Left lung (tissue), 10 donors: Measurements from ENCODE around the gene PGA4. TPM values are rescaled to one million over a fixed set of nuclear protein-coding genes. Genes with fewer than 3 reads are reported as not detected.
"Not testable (repeated sequence)": the region's sequence is repeated elsewhere in the genome, so short reads cannot be mapped to it uniquely, and the experiment has no call there.

ENCODE experiments used
- ATAC-seq: fragments of 200-7000 bp; cut with Tn5 transposase; one replicate; pipeline ENCODE4 v1.9.1; 2020; ENCODE audit warnings: moderate library complexity
- DNase-seq, 4 donors: peaks; one replicate each; pipeline ENCODE4 v3.0.0-alpha.2; 2013 to 2020
- H3K27ac ChIP-seq, 2 donors: fragments of 200-600 bp; sonication (generic) in 1 of 2; one replicate each; pipeline versions ENCODE4 v1.5.0 to v1.8.0; 2020 to 2021
- H3K27me3 ChIP-seq, 2 donors: fragments of 200-600 bp; sonication (generic) in 1 of 2; one replicate each; pipeline versions ENCODE4 v1.5.0 to v1.8.0; 2020 to 2021
- H3K36me3 ChIP-seq, 2 donors: fragments of 200-600 bp; sonication (generic) in 1 of 2; one replicate each; pipeline versions ENCODE4 v1.5.0 to v1.8.0; 2020 to 2021
- H3K4me1 ChIP-seq, 2 donors: fragments of 200-600 bp; one replicate each; pipeline ENCODE4 v1.8.0; 2021
- H3K4me3 ChIP-seq, 2 donors: fragments of 200-600 bp; sonication (generic) in 1 of 2; one replicate each; pipeline versions ENCODE4 v1.5.0 to v1.8.0; 2020 to 2021; ENCODE audit warnings: mild to moderate bottlenecking in 1 of 2
- H3K9me3 ChIP-seq, 2 donors: fragments of 200-600 bp; sonication (generic) in 1 of 2; one replicate each; pipeline versions ENCODE4 v1.5.0 to v1.8.0; 2020 to 2021
- intact Hi-C, 2 donors: fragments of 100-400 bp; cut with DNase I; formaldehyde crosslinking; loops; one replicate each; pipeline versions ENCODE4 v1.11.2 to v1.14.2; 2022
- polyA plus RNA-seq, 6 donors: library from polyadenylated mRNA; unstranded; fragments of 120-200 nt; gene quantifications; one replicate each; pipeline ENCODE4 v1.2.1, GENCODE V29; 2013; ENCODE audit not compliant: insufficient read length in 6 of 6
- total RNA-seq, 2 donors: library from RNA; stranded (reverse); fragmentation: NEBNext Ultra II Directional; extraction: Animal tissue kit (Norgen Biotek cat#: 25700); gene quantifications; one replicate each; pipeline ENCODE4 v1.2.1, GENCODE V29; 2021
- donor health status: DM: no; HTN: yes; CAD: no.
- donor health status: DM: no; HTN: no; CAD: no.

Gene PGA4
- total and polyA plus RNA-seq, 8 donors = 0.41 to 1.0 (median 0.71) TPM; not detected in 3

DNA sequence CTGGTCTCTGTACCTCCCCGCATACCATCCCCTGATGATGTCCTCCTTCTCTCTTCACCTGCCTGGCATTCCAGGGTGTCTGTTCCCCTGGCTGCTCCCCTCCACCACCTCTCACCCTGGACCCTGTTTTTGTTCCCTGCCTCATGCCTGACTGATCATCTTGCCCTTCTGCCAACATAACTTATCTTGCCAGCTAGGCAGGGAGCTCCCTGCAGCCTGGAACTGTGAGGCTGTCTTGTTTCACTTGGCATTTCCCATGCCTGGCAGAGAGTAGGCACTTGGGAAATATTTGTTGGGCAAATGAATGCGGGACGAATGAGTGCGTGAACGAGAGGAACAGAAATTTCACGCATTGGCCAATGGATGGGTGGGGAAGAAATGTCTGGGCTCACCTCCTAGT is 11.5 kb upstream of the PGA4 start:
- intact Hi-C loops, H3K36me3 ChIP-seq, H3K4me3 ChIP-seq, H3K27me3 ChIP-seq, H3K4me1 ChIP-seq, ATAC-seq, H3K9me3 ChIP-seq, H3K27ac ChIP-seq, DNase-seq: not testable (repeated sequence)

DNA sequence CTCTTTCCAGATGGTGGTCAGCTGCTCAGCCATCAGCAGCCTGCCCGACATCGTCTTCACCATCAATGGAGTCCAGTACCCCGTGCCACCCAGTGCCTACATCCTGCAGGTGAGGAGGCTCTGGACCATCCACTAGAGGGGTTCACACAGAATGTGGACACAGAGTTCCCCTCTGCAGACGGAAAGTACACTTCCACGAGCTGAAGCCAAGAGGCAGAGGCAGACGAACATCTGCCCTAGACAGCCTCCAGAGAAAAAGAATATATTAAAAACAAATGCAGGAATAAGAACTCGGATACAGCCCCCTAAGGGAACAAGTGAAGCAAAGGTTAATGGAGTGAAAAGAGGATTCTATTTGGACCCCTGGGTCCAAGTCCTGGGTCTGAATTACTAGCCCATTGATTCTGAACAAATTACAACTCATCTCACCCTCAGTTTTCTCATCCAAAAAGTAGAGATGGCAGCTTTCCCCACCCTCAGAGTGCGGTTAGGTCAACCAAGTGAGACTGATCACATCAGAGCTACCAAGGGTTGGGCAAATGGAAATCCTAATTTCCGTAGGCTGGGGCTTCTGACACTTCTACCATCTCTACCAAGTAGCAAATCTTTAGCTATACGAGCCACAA is 10.7 kb upstream of the PGA4 start:
- H3K9me3 ChIP-seq, H3K27ac ChIP-seq, H3K27me3 ChIP-seq, ATAC-seq, intact Hi-C loops, H3K4me1 ChIP-seq, H3K36me3 ChIP-seq, H3K4me3 ChIP-seq, DNase-seq: not testable (repeated sequence)

DNA sequence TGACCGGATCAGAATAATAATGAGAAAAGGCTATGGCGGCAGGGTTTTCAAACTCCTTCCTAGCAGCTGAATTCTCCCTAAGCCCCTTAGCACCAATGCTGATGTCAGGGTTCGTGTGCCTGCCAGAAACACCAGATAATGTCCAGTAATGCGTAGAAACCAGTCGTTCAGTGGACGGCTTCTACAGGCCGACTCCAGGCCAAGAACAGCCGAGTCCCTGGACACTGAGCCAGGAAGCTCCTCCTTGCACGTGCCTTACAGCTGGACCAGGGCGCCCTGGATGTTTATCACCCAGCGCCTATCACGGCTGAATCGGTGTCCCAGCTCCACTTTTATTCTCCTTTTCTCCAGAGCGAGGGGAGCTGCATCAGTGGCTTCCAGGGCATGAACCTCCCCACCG is 9.9 kb upstream of the PGA4 start:
- DNase-seq, H3K27me3 ChIP-seq, H3K4me3 ChIP-seq, ATAC-seq, intact Hi-C loops, H3K36me3 ChIP-seq, H3K4me1 ChIP-seq, H3K27ac ChIP-seq, H3K9me3 ChIP-seq: not testable (repeated sequence)

DNA sequence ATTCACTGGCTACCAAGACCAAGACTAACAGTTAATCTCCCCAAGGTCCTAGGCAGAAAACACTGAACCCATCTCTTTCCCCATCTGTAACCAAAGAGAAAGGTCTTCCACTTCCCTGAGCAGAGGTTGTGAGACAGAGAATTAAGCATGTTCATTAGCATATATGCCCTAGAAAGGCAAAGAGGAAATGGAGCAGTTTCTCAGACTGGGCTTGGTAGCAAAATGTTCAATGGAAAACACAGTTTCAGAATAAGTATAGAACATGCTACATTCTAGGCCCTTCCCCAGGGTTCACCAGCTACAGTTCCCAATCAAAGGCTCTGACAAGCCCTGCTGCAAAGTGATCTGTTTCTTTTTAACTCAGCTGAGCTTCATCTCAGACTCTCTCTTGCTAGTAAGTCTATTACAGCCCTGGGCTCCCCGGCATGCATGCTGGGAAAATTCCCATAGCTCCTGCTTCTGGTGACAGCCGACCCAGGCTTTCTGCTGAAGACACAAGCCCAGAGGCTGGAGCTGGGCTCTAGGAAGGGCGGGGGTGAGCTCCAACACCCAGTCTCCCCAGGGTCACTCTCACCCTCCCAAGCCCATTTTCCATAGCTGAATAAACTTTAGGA is 8.3 kb upstream of the PGA4 start:
- H3K27ac ChIP-seq, H3K4me3 ChIP-seq, ATAC-seq, H3K27me3 ChIP-seq, H3K36me3 ChIP-seq, DNase-seq, H3K4me1 ChIP-seq, H3K9me3 ChIP-seq, intact Hi-C loops: not testable (repeated sequence)

DNA sequence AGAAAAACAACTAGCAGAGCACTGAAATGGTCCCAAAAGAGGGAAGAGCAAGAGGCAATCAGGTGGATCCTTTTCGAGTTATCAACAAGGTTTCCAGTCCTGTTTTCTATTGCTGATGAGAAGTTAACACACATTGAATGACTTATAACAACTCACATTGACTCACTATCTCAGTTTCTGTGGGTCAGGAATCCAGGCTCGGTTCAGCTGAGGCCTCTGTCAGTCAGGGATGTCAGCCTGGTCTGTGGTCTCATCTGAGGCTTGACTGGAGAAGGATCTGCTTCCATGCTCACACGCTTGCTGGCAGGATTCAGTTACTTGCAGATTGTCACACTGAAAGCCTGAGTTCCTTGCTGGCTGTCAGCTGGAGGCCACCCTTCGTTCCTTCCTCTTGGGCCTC is 3.8 kb upstream of the PGA4 start:
- H3K36me3 ChIP-seq, DNase-seq, H3K27ac ChIP-seq, H3K4me1 ChIP-seq, H3K9me3 ChIP-seq, ATAC-seq, intact Hi-C loops, H3K4me3 ChIP-seq, H3K27me3 ChIP-seq: not testable (repeated sequence)

DNA sequence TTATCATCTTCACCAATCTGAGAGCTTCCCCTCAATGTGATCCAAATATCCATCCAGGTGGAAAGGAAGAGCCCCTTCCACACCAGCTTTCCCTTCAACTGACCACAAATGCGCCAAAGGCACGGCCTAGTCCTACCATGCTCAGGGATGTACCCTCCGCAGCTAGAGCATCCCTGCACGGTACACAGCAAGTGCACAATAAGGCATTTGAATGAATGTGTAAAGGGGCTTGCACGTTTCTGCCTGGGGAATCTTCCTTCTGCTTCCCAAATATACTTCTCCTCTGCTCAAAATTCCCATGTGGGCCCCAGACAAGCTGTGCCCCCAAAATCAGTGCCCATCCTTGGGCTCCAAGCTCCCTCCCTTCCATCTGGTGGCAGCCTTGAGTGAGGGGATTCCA is 3.1 kb upstream of the PGA4 start:
- intact Hi-C loops, H3K27me3 ChIP-seq, H3K27ac ChIP-seq, H3K9me3 ChIP-seq, H3K36me3 ChIP-seq, ATAC-seq, H3K4me3 ChIP-seq, H3K4me1 ChIP-seq: not testable (repeated sequence)
- peak in 1 of 4 donors; percentile 55 for DNase-seq

DNA sequence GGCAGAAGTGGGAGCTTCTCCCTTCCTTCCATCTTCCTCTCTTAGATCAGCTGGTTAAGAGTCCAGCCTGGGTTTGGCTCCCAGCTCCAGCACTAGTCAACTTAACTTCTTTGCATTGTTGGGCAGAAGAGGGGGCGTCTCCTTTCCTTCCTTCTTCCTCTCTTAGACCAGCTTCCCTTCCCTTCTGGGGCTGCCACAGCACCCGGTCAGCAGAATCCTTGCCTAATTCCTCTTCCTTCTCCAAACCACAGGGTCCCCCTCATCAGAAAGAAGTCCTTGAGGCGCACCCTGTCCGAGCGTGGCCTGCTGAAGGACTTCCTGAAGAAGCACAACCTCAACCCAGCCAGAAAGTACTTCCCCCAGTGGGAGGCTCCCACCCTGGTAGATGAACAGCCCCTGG is 545 bp downstream of the PGA4 start:
- H3K4me1 ChIP-seq, intact Hi-C loops, H3K36me3 ChIP-seq, H3K27me3 ChIP-seq, DNase-seq, H3K27ac ChIP-seq, H3K4me3 ChIP-seq, H3K9me3 ChIP-seq: not testable (repeated sequence)
- ATAC-seq = peak; percentile 62

DNA sequence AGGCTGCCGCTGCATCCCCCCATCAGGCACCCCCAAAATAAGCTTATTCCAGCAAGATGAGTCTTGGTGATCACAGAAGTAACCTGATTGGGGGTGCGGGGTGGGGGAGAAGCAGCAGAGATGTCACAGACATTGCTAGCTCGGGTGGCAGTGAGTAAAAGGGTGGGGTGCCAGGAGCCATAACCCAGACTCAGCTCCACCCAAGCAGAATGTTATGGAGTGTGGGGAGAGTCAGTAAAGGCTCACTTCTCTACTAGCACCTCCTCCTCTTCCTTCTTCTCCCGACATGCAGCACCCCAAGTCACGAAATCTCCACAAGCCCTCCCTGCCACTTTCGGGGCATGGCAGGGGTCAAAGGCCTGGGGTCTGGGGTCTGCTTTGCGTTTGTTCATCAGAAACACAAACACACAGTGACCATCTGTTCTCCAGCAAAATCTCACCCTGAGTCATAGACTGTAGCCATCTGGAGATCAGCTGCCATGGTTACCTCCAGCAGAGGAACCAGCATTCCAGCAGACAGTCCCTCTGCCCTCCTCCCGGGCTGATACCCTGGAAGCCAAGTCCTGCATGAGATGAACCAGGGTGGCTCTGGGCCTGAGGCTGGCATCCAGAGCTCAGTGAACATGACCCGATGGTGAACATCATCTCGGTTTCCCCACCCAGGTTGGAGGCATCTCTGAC is 4.5 kb downstream of the PGA4 start:
- H3K4me1 ChIP-seq, DNase-seq, ATAC-seq, intact Hi-C loops, H3K27ac ChIP-seq, H3K36me3 ChIP-seq, H3K27me3 ChIP-seq, H3K4me3 ChIP-seq, H3K9me3 ChIP-seq: not testable (repeated sequence)

DNA sequence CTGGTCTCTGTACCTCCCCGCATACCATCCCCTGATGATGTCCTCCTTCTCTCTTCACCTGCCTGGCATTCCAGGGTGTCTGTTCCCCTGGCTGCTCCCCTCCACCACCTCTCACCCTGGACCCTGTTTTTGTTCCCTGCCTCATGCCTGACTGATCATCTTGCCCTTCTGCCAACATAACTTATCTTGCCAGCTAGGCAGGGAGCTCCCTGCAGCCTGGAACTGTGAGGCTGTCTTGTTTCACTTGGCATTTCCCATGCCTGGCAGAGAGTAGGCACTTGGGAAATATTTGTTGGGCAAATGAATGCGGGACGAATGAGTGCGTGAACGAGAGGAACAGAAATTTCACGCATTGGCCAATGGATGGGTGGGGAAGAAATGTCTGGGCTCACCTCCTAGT is 7.3 kb downstream of the PGA4 start:
- H3K9me3 ChIP-seq, intact Hi-C loops, H3K4me3 ChIP-seq, H3K4me1 ChIP-seq, H3K27me3 ChIP-seq, H3K27ac ChIP-seq, H3K36me3 ChIP-seq, DNase-seq, ATAC-seq: not testable (repeated sequence)

DNA sequence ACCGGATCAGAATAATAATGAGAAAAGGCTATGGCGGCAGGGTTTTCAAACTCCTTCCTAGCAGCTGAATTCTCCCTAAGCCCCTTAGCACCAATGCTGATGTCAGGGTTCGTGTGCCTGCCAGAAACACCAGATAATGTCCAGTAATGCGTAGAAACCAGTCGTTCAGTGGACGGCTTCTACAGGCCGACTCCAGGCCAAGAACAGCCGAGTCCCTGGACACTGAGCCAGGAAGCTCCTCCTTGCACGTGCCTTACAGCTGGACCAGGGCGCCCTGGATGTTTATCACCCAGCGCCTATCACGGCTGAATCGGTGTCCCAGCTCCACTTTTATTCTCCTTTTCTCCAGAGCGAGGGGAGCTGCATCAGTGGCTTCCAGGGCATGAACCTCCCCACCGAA is 8.9 kb downstream of the PGA4 start:
- intact Hi-C loops, H3K4me1 ChIP-seq, H3K9me3 ChIP-seq, ATAC-seq, H3K27me3 ChIP-seq, H3K4me3 ChIP-seq, DNase-seq, H3K27ac ChIP-seq, H3K36me3 ChIP-seq: not testable (repeated sequence)

DNA sequence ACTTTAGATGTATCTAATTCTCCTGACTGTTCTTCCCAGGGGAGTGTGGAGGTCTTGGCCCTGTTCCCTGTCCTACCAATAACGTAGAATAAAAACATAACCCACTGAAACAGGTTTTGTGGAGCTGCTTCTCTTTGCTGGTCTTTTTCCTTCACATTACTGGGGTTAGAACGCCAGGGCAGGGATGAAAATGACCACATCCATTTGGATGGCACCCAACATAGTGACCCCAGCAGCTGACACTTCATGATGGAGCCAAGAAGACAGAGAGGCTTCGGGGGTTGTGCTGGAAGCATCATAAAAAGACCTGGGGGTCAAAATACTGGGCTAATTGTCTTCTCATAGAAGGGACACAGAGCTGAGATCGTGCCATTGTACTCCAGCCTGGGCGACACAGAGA is 9.4 kb downstream of the PGA4 start:
- H3K4me3 ChIP-seq, H3K27ac ChIP-seq, H3K4me1 ChIP-seq, H3K36me3 ChIP-seq, ATAC-seq, H3K9me3 ChIP-seq, intact Hi-C loops, DNase-seq, H3K27me3 ChIP-seq: not testable (repeated sequence)

DNA sequence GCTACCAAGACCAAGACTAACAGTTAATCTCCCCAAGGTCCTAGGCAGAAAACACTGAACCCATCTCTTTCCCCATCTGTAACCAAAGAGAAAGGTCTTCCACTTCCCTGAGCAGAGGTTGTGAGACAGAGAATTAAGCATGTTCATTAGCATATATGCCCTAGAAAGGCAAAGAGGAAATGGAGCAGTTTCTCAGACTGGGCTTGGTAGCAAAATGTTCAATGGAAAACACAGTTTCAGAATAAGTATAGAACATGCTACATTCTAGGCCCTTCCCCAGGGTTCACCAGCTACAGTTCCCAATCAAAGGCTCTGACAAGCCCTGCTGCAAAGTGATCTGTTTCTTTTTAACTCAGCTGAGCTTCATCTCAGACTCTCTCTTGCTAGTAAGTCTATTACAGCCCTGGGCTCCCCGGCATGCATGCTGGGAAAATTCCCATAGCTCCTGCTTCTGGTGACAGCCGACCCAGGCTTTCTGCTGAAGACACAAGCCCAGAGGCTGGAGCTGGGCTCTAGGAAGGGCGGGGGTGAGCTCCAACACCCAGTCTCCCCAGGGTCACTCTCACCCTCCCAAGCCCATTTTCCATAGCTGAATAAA is 10.5 kb downstream of the PGA4 start:
- H3K9me3 ChIP-seq, H3K36me3 ChIP-seq, H3K27me3 ChIP-seq, H3K27ac ChIP-seq, ATAC-seq, H3K4me1 ChIP-seq, intact Hi-C loops, DNase-seq, H3K4me3 ChIP-seq: not testable (repeated sequence)

DNA sequence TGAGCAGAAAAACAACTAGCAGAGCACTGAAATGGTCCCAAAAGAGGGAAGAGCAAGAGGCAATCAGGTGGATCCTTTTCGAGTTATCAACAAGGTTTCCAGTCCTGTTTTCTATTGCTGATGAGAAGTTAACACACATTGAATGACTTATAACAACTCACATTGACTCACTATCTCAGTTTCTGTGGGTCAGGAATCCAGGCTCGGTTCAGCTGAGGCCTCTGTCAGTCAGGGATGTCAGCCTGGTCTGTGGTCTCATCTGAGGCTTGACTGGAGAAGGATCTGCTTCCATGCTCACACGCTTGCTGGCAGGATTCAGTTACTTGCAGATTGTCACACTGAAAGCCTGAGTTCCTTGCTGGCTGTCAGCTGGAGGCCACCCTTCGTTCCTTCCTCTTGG is 15.0 kb downstream of the PGA4 start:
- H3K36me3 ChIP-seq, ATAC-seq, DNase-seq, H3K27me3 ChIP-seq, H3K9me3 ChIP-seq, intact Hi-C loops, H3K27ac ChIP-seq, H3K4me1 ChIP-seq, H3K4me3 ChIP-seq: not testable (repeated sequence)
